Activated naive CD4-positive, alpha-beta T cell treated with anti-CD3 and anti-CD28 coated beads, Interleukin-2, amount 50 U/mL, for 72 hours (primary cell): ENCODE results near the gene ATXN10. TPM values are rescaled to one million over a fixed set of nuclear protein-coding genes. Genes with fewer than 3 reads are reported as not detected.
A peak's percentile ranks its signal among the peaks of the same experiment; 100 is the strongest.

Experiments used
- ATAC-seq, 2 donors: fragments of 150-1000 bp; cut with Tn5 transposase; 2 replicates each; pipeline ENCODE4 v1.10.0; 2021; ENCODE audit warnings: mild to moderate bottlenecking in 2 of 2, moderate library complexity in 2 of 2
- DNase-seq, 2 donors: peaks; one replicate each; pipeline ENCODE4 v3.0.0; 2021 to 2022; ENCODE audit warnings: low spot score in 2 of 2
- H3K27ac Mint-ChIP-seq, 2 donors: one replicate each; pipeline ENCODE4 v1.8.0; 2022; ENCODE audit warnings: mild to moderate bottlenecking in 2 of 2, mixed read lengths in 2 of 2
- H3K36me3 Mint-ChIP-seq, 2 donors: one replicate each; pipeline ENCODE4 v1.8.0; 2022; ENCODE audit warnings: mixed read lengths in 2 of 2
- H3K9me3 Mint-ChIP-seq, 2 donors: one replicate each; pipeline ENCODE4 v1.8.0; 2022; ENCODE audit warnings: mixed read lengths in 2 of 2
- total RNA-seq, 2 donors: library from RNA; stranded (reverse); gene quantifications; one replicate each; pipeline ENCODE4 v1.2.3, GENCODE V29; 2022

The ATXN10 gene
- total RNA-seq, 2 donors from 2014 or later, result 60.1 to 90.7 TPM

DNA sequence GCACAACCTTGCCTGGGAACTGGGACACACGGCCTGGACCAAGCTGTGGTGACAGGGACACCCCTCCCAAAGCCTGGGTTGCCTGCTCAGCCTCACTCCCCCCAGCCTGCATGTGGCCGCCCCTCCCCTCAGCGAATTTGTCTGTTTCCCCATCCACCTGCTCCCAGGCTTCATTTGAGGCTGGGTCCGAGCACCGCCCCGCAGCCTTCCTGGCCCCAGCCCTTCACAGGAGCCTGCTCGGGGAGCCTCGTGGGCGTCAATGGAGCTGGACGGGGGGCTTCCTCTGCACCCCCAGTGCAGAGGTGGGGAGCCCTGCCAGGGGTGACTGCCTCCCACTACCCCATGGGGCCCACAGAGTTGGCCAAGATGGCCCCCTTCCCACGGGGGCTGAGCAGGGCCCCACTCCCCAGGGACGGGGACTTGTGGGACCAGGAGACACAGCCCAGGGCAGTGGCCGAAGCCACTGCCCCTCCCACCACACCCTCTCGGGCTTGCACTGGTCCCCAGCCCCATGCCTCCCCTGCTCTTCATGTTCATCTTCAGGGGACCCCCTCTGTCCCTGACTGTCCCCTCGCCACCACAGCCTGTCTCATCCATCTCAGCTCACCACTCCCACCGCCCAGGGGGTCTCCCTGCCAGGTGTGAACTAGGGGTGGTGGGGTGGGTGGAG is 213.7 kb downstream of the ATXN10 start:
- no peak overlapping the region for H3K27ac Mint-ChIP-seq
- no peak for ATAC-seq
- no peaks in the 10 kb centered on the region for H3K36me3 Mint-ChIP-seq
- peak in 1 of 2 donors; percentile 33 for DNase-seq
- H3K9me3 Mint-ChIP-seq, result no peaks in the 10 kb centered on the region

DNA sequence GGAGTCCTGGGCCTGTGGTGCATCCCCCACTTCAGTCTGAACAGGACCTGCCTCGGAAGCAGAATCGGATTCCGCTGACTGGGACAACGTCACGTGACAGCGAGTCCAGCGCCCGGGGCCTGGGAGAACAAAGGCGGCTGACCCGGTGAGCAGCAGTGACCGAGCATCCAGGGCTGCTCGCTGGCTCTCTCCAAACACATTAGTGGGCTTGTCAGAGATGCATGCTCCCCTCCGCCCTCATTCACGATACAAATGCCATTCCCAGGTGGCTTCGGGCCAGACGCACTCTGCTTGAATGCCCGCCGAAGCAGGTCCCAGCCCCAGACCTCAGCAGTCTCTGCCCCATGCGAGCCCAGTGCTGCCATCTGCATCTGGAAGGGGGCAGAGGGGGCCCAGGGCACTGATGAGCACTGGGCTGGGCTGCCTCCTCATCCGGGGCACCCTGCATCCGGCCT is 214.3 kb downstream of the ATXN10 start:
- peak in 1 of 2 donors; percentile 52 for DNase-seq
- H3K27ac Mint-ChIP-seq, result no peak overlapping the region
- no peaks in the 10 kb centered on the region for H3K36me3 Mint-ChIP-seq
- no peaks in the 10 kb centered on the region for H3K9me3 Mint-ChIP-seq
- ATAC-seq, result no peak

DNA sequence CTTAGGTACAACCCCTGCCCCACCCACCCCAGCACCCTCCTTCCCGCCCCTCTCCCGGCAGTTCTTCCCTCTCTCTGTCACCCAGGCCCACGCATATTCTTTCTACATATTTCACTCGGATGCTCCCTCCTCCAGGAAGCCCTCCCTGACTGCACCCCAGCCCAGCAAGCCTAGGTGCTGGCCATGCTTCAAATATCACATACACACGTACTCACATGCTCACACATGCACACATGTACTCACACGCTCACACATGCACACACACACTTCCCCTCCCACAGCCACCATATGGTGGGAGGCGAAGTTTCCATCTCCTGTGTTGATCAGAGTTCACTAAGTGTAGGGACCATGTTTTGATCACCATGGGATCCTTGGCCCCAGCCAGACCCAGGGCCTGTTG is 214.9 kb downstream of the ATXN10 start:
- Mint-ChIP-seq H3K9me3 (no peaks in the 10 kb centered on the region), H3K27ac (no peak overlapping the region), H3K36me3 (no peaks in the 10 kb centered on the region)
- ATAC-seq (no peak), DNase-seq (peak in 1 of 2 donors; percentile 42)

DNA sequence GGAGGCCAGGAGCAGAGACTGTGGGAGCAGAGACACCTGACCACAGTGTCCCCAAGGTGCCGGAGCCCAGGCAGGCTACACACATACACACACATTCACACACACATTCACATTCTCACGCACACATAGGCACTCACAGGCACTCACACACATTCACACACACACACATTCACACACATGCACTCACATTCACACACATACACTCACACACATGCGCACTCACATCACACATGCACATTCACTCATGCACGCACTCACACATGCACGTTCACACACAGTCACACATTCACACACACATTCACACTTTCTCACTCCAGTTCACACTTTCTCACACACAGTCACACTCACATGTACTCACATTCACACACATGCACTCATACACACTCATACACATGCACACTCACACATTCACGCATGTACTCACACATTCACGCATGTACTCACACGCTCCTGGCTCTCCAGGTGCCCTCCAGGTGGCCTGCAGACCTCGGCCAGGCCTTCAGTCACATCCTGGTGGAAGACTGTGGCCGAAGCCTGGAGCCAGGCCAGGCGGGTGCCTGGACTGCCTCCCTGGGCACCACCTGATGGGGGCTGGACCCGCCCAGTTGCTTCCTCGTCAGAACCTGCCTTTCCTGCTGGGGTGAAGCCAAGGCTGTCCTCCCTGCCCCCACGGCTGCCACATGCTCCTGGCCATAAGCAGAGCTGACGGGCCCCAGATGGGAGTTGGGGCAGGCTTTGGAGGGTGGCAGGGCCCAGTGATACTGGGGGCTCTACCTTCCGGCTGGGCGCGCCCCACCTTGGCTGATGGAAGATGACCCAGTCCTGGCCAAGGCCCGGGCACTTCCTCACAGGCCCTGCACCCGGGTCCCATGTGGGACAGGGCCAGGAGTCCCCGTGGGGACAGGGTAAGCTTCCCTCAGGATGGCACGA is 215.8 kb downstream of the ATXN10 start:
- Mint-ChIP-seq H3K27ac (no peak overlapping the region), H3K9me3 (no peaks in the 10 kb centered on the region), H3K36me3 (no peaks in the 10 kb centered on the region)
- ATAC-seq (no peak), DNase-seq (no peak)

DNA sequence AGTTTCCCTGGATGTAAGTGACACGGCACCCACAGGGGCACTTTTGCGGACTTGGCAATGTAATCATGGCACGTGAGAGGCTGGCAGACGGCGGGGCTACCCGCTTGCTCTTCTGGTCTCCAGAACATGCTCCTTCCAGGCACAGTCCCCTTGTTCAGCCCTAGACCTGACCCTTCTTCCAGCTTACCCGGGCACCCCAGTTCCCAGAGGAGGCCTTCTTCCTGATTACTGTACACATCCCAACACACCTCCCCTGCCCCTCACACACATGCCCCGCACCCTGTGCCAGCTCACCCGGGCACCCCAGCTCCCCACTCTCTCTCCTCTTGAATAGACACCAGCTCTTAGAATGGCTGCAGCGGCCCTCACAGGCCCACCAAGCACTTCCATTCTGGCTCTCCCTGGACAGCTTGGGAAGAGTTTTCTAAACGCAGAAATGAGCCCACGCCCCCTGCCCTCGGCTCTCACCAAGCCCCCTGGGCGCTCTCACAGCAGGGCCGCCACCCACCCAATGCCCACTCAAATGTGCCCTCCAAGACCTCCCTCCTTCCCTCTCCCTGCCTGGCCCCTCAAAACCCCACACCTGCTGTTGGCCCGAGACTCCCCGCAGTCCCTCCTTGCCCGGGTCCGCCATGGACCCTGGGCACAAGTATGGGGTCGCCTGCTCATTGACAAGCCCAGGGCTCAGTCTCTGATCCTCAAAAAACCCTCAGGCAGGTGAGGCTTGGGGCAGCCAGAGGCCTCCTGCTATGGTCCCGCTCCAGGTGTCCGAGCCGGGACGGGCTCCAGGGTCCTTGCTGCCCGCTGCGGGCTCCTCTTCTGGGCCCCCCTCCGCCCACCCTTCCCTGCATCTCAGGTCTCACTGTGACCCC is 216.8 kb downstream of the ATXN10 start:
- DNase-seq (no peak), ATAC-seq (no peak)
- Mint-ChIP-seq H3K9me3 (no peaks in the 10 kb centered on the region), H3K36me3 (no peaks in the 10 kb centered on the region), H3K27ac (no peak overlapping the region)

DNA sequence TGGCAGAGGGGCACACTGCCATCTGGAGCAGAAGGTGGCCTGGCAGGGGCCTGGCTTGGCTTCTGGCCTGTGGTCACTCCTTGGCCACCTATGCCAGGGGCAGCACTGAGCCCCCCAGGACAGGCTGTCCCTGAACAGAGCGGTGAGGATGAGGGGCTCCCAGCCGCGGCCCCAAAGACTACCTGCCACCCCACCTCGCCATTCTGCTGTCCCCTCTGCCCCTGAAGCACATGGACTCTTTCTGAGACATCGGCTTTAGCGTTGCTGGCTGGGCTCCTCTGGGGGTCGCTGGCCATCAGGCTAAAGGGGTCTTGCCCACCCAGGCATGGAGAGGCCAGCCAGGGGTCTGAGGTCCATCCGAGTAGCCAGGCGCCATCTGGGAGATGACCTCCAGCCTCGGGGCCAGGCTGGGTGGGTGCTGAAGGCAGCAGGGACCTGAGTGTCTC is 217.5 kb downstream of the ATXN10 start:
- DNase-seq (no peak), ATAC-seq (no peak)
- no peaks in the 10 kb centered on the region for H3K36me3 Mint-ChIP-seq
- H3K9me3 Mint-ChIP-seq, result no peaks in the 10 kb centered on the region
- no peak overlapping the region for H3K27ac Mint-ChIP-seq

DNA sequence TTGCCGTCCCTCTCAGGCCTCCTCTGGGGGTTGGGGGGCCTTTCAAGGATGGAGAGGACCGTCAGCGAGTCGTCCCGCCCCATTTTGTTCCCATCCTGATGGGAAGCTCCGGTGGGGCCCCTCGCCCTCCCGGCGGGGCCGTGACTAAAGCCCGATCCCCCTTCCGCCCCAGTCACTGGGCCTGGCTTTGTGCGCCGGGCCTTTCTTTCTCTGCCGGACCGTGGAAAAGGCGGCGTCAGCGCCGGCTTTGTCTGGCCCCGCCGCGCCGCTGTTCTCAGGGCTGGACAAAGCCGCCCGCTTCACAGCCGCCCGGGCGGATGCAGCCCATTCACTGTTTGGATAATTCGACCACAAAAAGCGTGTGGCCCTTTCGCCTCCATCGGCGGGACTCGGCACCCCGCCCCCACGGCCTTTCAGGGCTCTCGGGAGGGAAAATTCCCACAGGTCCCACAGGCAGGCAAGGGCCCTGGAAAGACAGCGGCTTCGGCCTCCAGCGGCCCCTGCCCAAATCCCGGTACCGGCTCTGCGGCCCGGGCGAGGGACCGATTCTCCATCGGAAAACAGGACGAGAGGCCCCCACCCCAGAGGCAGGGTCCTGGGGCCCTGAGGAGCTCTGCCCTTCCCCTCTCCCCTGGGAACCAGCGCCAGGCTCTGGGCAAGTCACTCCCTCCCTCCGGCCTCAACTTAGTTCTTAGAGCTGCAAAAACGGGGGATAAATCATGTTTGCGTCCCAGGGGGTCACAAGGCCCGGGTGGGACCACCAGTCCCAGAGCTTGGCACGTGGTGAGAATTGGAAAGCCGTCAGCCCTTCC is 218.1 kb downstream of the ATXN10 start:
- no peaks in the 10 kb centered on the region for H3K9me3 Mint-ChIP-seq
- no peak for DNase-seq
- H3K36me3 Mint-ChIP-seq, result no peaks in the 10 kb centered on the region
- no peak for ATAC-seq
- H3K27ac Mint-ChIP-seq, result no peak overlapping the region

DNA sequence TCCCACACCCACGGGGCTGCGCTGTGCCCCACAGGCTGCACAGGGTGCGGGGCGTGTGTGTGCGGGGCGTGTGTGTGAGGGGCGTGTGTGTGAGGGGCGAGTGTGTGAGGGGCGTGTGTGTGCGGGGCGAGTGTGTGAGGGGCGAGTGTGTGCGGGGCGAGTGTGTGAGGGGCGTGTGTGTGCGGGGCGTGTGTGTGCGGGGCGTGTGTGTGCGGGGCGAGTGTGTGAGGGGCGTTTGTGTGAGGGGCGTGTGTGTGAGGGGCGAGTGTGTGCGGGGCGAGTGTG is 218.7 kb downstream of the ATXN10 start:
- Mint-ChIP-seq H3K9me3 (no peaks in the 10 kb centered on the region), H3K36me3 (no peaks in the 10 kb centered on the region), H3K27ac (no peak overlapping the region)
- ATAC-seq (no peak), DNase-seq (no peak)

DNA sequence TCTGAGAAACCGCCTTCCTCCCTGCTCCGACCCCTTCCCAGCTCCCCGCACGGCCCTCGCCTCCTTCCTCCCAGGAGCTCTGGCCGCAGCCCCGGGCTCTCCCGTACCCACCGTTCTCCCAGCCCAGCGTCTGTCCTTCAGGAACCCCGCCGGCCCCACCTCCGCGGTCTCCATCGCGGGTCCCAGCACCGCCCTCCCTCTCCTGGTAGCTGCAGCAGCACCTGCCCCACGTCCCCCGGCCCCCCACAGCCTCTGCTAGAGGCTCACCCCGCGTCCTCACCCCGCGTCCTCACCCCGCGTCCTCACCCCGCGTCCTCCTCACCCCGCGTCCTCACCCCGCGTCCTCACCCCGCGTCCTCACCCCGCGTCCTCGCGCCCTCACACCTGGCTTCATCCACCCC is 219.4 kb downstream of the ATXN10 start:
- H3K27ac Mint-ChIP-seq, result no peak overlapping the region
- no peak for DNase-seq
- H3K36me3 Mint-ChIP-seq, result no peaks in the 10 kb centered on the region
- no peak for ATAC-seq
- H3K9me3 Mint-ChIP-seq, result no peaks in the 10 kb centered on the region

DNA sequence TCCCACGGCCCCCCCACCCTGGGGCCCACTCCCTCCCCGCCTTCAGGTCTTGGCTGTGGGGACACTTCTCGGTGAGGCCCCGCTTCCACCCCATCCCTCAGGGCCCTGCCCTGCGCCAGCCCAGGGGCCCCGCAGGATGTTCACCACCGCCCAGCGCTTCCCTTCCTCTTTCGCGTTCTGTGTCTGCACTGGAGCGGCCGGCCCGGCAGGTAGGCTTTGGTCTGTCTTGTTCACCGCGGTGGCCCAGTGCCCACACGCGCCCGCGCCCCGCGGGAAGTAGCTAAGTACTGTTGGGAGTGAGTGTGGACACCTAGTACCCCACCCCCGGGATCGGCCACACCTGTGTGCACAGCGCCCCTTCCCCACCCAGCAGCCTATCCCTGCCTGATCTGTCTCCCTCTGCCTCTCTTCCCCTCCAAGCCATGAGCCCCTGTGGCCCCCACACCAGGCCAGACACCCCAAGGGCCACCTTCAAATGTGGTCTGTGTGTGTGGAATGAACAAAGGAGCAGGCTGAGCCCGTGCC is 219.9 kb downstream of the ATXN10 start:
- Mint-ChIP-seq H3K27ac (no peak overlapping the region), H3K36me3 (no peaks in the 10 kb centered on the region), H3K9me3 (no peaks in the 10 kb centered on the region)
- ATAC-seq, result no peak
- no peak for DNase-seq

DNA sequence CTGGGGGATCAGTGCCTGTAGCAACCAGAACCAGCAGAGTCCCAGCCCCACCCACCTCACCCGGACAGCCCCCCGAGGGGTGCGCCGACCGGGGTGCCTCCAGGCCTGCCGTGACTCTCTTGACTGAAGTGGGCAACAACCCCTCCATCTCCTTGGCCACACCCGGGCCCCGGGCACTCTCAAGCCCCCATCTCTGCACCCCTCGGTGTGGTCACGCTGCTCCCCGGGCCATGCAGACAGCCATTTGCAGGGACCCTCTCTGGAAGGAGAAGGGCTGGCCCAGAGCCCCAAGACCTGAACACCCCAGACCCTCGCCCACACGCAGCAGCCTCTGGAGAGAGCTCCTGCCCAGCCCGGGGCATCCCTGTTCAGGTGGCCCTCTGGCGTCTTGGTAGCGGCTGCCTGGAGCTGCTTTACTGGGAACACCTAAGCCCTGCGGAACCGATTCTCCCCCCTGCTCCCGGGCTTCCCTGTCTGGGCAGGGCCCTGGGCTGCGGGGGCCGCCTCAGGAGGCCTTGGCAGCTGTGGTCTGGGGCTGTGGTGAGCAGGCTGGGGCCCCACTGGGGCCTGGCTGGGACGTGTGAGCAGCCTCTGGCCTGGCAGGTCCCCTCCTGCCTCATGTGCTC is 220.5 kb downstream of the ATXN10 start:
- no peak for DNase-seq
- H3K36me3 Mint-ChIP-seq, result no peaks in the 10 kb centered on the region
- H3K9me3 Mint-ChIP-seq, result no peaks in the 10 kb centered on the region
- ATAC-seq, result no peak
- H3K27ac Mint-ChIP-seq, result no peak overlapping the region

DNA sequence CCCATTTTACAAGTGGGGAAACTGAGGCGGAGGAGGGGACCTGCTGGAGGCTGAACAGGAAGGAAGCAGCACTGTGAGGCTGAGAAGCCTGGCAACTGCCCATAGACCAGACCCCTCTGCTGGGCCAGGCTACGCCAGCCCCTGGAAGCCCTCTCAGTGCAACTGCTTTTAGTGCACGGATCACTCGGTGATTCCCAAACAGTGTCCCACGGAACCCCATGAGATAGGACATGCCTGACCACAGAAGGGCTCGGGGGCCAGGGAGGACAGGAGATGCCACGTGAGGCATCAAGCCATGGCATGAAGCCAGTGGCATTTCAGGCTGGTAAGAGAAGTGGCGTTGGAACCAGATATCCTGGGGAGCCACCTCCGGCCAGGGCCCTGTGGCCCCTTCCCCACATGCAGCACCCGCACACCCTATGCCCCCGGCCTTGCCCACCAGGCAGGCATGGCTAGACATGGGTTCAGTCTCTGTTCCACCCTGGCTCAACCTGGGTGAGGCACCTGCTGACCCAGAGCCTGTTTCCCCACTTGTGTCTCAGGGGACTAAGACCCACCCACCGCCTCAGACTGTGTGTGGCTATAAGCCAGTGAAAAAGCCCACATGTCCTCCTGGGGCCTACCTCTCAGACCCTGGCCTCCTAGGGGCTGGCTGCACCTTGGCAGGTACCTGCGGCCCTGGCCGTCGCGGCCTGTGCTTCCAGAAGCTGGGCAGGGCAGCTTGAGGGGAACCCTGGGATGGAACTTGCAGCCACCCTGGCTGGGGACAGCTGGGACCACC is 221.2 kb downstream of the ATXN10 start:
- H3K27ac Mint-ChIP-seq, result no peak overlapping the region
- DNase-seq (no peak), ATAC-seq (no peak)
- H3K36me3 Mint-ChIP-seq, result no peaks in the 10 kb centered on the region
- no peaks in the 10 kb centered on the region for H3K9me3 Mint-ChIP-seq

DNA sequence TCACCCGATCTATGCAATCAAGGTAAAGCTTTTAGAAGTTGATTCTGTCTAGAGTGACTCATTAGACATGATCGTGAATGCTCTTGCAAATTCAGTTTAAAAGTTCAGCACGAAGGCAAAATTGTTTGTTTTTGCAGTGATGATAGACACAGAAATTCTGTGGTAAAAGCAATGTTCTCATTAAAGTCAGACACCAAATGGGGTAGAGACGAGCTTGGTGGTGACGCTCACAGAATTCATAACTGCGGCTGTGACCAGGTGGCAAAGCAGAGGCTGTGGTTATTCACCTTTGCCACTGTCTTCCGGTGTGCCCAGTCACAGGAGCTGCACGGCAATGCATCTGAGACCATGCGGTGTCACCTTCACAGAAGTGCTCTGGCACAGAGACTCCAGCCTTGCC is 221.9 kb downstream of the ATXN10 start:
- Mint-ChIP-seq H3K9me3 (no peaks in the 10 kb centered on the region), H3K27ac (no peak overlapping the region), H3K36me3 (no peaks in the 10 kb centered on the region)
- DNase-seq, result no peak
- ATAC-seq, result no peak
